Colonic mucosa (tissue), 4 donors: ENCODE data around the gene EXO1. TPM values are rescaled to one million over a fixed set of nuclear protein-coding genes. Genes with fewer than 3 reads are reported as not detected.

ENCODE experiments used
- DNase-seq: peaks from one replicate; pipeline ENCODE4 v3.0.0-alpha.2; 2020
- H3K27ac ChIP-seq: fragments of 200-600 bp; one replicate; pipeline ENCODE4 v1.8.0; 2021
- H3K27me3 ChIP-seq: fragments of 200-600 bp; one replicate; pipeline ENCODE4 v1.8.0; 2021
- H3K36me3 ChIP-seq: fragments of 200-600 bp; one replicate; pipeline ENCODE4 v1.8.0; 2021
- H3K4me1 ChIP-seq: fragments of 200-600 bp; one replicate; pipeline ENCODE4 v1.8.0; 2021; ENCODE audit warnings: mild to moderate bottlenecking
- H3K4me3 ChIP-seq: fragments of 200-600 bp; one replicate; pipeline ENCODE4 v1.8.0; 2021
- H3K9ac ChIP-seq, 2 donors: one replicate each; pipeline ENCODE4 v1.7.0; 2013; ENCODE audit warnings: control low read depth in 2 of 2, low read depth in 2 of 2, low read length in 2 of 2
- H3K9me3 ChIP-seq: fragments of 200-600 bp; one replicate; pipeline ENCODE4 v1.8.0; 2021
- intact Hi-C: fragments of 100-400 bp; cut with DNase I; formaldehyde crosslinking; loops from one replicate; pipeline ENCODE4 v1.14.1; 2022
- total RNA-seq, 2 donors: library from RNA; stranded (reverse); fragmentation: NEBNext Ultra II Directional in 1 of 2; extraction: Animal tissue kit (Norgen Biotek cat#: 25700) in 1 of 2; gene quantifications; one replicate each; pipeline ENCODE4 v1.2.1, GENCODE V29; 2021
- TF ChIP-seq, protein P1 (sequence below): fragments of 200-600 bp; IDR thresholded peaks from one replicate; pipeline ENCODE4 v1.8.0; 2022; ENCODE audit warnings: antibody characterized with exemption, mild to moderate bottlenecking
- donor health status: healthy.
- donor health status: DM: no; HTN: no; CAD: no.
- donor health status: DM: no; HTN: no; CAD: no.

EXO1 gene
- total RNA-seq, 2 donors from 2014 or later: 5.1 to 17.6 TPM

DNA sequence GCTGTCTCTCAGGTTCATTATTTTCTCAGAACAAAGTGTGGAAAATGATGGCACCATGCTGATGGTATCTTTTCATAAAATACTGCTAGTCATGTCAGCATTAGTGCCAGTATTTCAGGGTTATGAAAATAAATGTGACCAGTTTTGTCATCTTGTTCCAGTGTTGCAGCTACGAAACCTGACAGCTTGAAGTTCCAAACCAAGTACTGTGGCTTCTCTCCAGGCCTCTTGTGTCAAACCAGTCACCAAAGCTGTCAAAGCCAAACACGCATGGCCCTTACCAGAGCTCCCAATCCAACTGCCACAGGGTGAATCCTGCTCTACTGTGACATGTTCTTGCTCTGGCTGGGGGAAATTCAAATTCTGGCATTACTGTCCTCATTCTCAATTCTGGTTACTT, 20.7 kb upstream of the EXO1 start:
- Histone ChIP-seq H3K27ac (no peak overlapping the region), H3K27me3 (no peaks in the 10 kb centered on the region), H3K4me1 (no peaks in the 10 kb centered on the region), H3K36me3 (no peaks in the 10 kb centered on the region), H3K4me3 (no peak overlapping the region), H3K9ac (no peak overlapping the region), H3K9me3 (no peaks in the 10 kb centered on the region)
- TF ChIP-seq, protein P1, sequence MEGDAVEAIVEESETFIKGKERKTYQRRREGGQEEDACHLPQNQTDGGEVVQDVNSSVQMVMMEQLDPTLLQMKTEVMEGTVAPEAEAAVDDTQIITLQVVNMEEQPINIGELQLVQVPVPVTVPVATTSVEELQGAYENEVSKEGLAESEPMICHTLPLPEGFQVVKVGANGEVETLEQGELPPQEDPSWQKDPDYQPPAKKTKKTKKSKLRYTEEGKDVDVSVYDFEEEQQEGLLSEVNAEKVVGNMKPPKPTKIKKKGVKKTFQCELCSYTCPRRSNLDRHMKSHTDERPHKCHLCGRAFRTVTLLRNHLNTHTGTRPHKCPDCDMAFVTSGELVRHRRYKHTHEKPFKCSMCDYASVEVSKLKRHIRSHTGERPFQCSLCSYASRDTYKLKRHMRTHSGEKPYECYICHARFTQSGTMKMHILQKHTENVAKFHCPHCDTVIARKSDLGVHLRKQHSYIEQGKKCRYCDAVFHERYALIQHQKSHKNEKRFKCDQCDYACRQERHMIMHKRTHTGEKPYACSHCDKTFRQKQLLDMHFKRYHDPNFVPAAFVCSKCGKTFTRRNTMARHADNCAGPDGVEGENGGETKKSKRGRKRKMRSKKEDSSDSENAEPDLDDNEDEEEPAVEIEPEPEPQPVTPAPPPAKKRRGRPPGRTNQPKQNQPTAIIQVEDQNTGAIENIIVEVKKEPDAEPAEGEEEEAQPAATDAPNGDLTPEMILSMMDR: no peak
- DNase-seq: no peak
- intact Hi-C loops: no loop called here

DNA sequence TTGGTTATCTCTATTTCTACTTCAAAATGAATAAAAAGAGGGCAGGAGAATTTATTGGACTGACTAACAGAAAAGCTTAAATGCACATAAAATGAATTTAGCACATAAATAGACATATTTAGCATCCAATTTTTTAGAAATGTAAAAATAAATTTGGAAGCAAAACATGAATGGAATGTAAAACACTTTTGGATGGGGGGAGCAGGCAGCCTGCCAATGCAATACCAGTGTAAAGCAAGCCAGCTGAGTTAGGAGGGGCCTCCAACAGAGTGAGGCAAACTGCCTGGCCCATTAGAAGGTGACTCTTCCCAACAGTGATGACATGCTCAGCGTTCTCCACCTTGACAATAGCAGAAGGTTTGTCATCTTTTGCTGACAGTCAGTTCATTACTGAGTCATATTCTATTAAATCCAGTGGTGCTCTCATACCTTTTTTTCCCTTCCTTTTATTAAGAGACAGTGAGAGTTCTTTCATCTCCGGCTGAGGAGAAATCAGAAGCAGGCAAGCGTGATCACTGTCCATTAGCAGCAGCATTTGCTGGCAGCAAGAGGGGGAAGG, 19.5 kb upstream of the EXO1 start:
- Histone ChIP-seq H3K27me3 (no peaks in the 10 kb centered on the region), H3K4me3 (no peak overlapping the region), H3K27ac (no peak overlapping the region), H3K9ac (no peak overlapping the region), H3K4me1 (no peaks in the 10 kb centered on the region), H3K36me3 (no peaks in the 10 kb centered on the region), H3K9me3 (no peaks in the 10 kb centered on the region)
- TF ChIP-seq, protein P1: no peak
- intact Hi-C loops: no loop called here
- no peak for DNase-seq

DNA sequence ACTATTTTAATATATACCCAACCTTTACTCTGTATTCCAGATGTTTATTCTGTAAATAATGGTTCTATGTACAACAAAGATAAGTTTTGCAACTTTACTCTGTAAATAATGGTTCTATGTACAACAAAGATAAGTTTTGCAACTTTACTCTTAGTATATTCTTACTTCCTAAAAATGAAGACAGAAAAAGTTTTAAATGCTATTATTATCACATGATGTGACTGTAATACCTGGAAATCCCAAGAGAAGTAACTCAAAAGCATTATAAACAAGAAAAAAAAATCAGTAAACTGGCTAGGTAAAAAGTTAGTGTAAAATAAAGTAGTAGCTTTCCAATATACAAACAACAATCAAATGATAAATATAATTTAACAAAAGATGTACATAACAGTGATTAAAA, 18.5 kb upstream of the EXO1 start:
- TF ChIP-seq, protein P1: no peak
- intact Hi-C loops: no loop called here
- no peak for DNase-seq

DNA sequence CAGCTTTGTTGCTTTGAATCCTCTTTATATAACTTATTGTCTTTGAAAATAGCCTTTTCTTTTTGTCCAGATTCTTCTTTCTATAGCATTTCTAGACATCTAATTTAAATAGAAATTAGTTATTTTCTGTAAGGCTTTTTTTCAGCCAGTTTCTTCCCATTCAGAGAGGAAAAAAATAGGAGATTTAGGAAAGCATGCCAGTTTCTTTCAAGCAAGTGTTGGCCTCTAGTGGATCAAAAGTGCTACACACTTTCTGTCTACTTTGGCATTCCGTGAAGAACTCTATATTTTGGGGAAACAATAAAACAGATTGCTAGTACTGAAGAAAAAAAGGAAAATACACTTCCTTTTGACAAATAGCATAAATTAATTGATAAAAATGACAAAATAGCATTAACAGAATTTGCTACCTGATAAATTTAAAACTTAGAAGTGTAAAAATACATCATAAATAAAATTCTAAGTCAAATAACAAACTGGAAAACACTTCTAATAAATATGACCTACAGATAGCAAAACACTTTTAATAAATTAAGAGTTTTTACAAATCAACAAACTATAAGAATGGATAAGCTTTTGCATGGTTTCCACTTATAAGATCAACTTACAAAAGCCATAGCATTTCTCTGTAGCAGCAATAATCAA, 13.1 kb upstream of the EXO1 start:
- no peak for DNase-seq
- no peaks in the 10 kb centered on the region for H3K36me3 ChIP-seq
- H3K4me3 ChIP-seq: no peak overlapping the region
- intact Hi-C loops: loop anchor here (5.0 to 10.0 kb wide), 2 partner anchors 230 to 303 kb away; partner anchors contain the start of gene KMO
- no peaks in the 10 kb centered on the region for H3K27me3 ChIP-seq
- H3K4me1 ChIP-seq: no peaks in the 10 kb centered on the region
- H3K9me3 ChIP-seq: no peaks in the 10 kb centered on the region
- H3K9ac ChIP-seq: no peak overlapping the region
- TF ChIP-seq, protein P1: peak; percentile 43
- no peak overlapping the region for H3K27ac ChIP-seq

More for the DNA sequence above, 18.5 kb upstream of the EXO1 start:
- H3K9ac ChIP-seq: no peak overlapping the region
- no peaks in the 10 kb centered on the region for H3K27me3 ChIP-seq
- no peaks in the 10 kb centered on the region for H3K36me3 ChIP-seq
- no peaks in the 10 kb centered on the region for H3K4me1 ChIP-seq
- H3K9me3 ChIP-seq: no peaks in the 10 kb centered on the region
- no peak overlapping the region for H3K27ac ChIP-seq
- H3K4me3 ChIP-seq: no peak overlapping the region

DNA sequence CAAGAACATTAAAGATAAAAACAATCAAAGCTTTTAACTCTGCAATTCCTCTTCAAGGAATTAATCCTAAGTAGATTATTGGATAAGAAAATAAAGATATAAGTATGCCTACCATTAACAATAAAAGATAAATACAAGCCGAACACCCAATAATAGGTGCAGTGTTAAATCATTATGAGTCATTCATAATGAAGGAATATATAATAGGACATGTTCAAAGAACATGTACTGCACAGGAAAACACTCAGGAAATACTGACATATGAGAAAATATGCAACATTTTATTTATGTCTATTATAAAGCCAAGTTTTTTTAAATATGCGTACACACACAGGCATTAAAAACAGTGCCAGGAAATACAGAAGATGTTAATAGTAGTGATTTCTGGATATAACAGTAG, 11.1 kb upstream of the EXO1 start:
- Histone ChIP-seq H3K9ac (no peak overlapping the region), H3K9me3 (no peaks in the 10 kb centered on the region), H3K27ac (no peak overlapping the region), H3K36me3 (no peaks in the 10 kb centered on the region), H3K4me3 (no peak overlapping the region), H3K4me1 (no peaks in the 10 kb centered on the region), H3K27me3 (no peaks in the 10 kb centered on the region)
- intact Hi-C loops: loop anchor here (5.0 to 10.0 kb wide), 2 partner anchors 232 to 305 kb away; partner anchors contain the start of gene KMO
- TF ChIP-seq, protein P1: no peak
- DNase-seq: no peak
